Nephron progenitor cell (in vitro differentiated cells): ENCODE data around the gene MPZ.

Experiments
- DNase-seq: peaks from one replicate; pipeline ENCODE4 v3.0.0; 2021
- H3K27ac Mint-ChIP-seq: 2 replicates; pipeline ENCODE4 v1.8.0; 2021; ENCODE audit warnings: mild to moderate bottlenecking, moderate library complexity, mixed read lengths
- H3K27me3 Mint-ChIP-seq: 2 replicates; pipeline ENCODE4 v1.8.0; 2021; ENCODE audit warnings: mild to moderate bottlenecking, low read depth, mixed read lengths; ENCODE audit not compliant: poor library complexity
- H3K36me3 Mint-ChIP-seq: 2 replicates; pipeline ENCODE4 v1.8.0; 2021; ENCODE audit warnings: low read depth, mixed read lengths
- H3K4me1 Mint-ChIP-seq: 2 replicates; pipeline ENCODE4 v1.8.0; 2021; ENCODE audit warnings: mixed read lengths
- H3K4me3 Mint-ChIP-seq: 2 replicates; pipeline ENCODE4 v1.8.0; 2021; ENCODE audit warnings: mild to moderate bottlenecking, moderate library complexity, mixed read lengths
- H3K9me3 Mint-ChIP-seq: 2 replicates; pipeline ENCODE4 v1.8.0; 2021; ENCODE audit warnings: mild to moderate bottlenecking, moderate library complexity, mixed read lengths
- CTCF ChIP-seq: fragments of 200-600 bp; sonication (generic); IDR thresholded peaks from 2 replicates; pipeline ENCODE4 v1.5.0; 2021; ENCODE audit warnings: antibody characterized with exemption

MPZ gene

GRCh38 chr1:161274874-161275273 is 34.9 kb downstream of the MPZ start:
- Mint-ChIP-seq H3K4me3 (no peak overlapping the region), H3K4me1 (peaks cover 4% of the 10 kb centered on the region), H3K9me3 (no peaks in the 10 kb centered on the region), H3K27ac (no peak overlapping the region), H3K27me3 (peaks cover 54% of the 10 kb centered on the region), H3K36me3 (no peaks in the 10 kb centered on the region)
- no peak for DNase-seq
- TF ChIP-seq CTCF: no peak

GRCh38 chr1:161273402-161273801 is 36.4 kb downstream of the MPZ start:
- H3K4me3 Mint-ChIP-seq: no peak overlapping the region
- H3K36me3 Mint-ChIP-seq: no peaks in the 10 kb centered on the region
- H3K4me1 Mint-ChIP-seq: peaks cover 4% of the 10 kb centered on the region
- H3K27me3 Mint-ChIP-seq: peaks cover 47% of the 10 kb centered on the region
- H3K9me3 Mint-ChIP-seq: no peaks in the 10 kb centered on the region
- DNase-seq: no peak
- no peak for TF ChIP-seq CTCF
- H3K27ac Mint-ChIP-seq: no peak overlapping the region

- Mint-ChIP-seq H3K27ac (no peak overlapping the region), H3K4me1 (peaks cover 13% of the 10 kb centered on the region), H3K27me3 (peaks cover 38% of the 10 kb centered on the region), H3K4me3 (no peak overlapping the region), H3K36me3 (no peaks in the 10 kb centered on the region), H3K9me3 (no peaks in the 10 kb centered on the region)
- DNase-seq: no peak
- no peak for TF ChIP-seq CTCF
Observed at GRCh38 chr1:161267321-161267720, 42.4 kb downstream of the MPZ start.

GRCh38 chr1:161266836-161267235 is 42.9 kb downstream of the MPZ start:
- no peaks in the 10 kb centered on the region for H3K9me3 Mint-ChIP-seq
- no peak overlapping the region for H3K4me3 Mint-ChIP-seq
- no peak for DNase-seq

GRCh38 chr1:161266202-161266601 is 43.6 kb downstream of the MPZ start:
- Mint-ChIP-seq H3K4me1 (peaks cover 21% of the 10 kb centered on the region), H3K27me3 (peaks cover 40% of the 10 kb centered on the region), H3K9me3 (no peaks in the 10 kb centered on the region), H3K36me3 (no peaks in the 10 kb centered on the region), H3K4me3 (no peak overlapping the region), H3K27ac (no peak overlapping the region)
- no peak for DNase-seq
- TF ChIP-seq CTCF: no peak

More at GRCh38 chr1:161266836-161267235, 42.9 kb downstream of the MPZ start:
- Mint-ChIP-seq H3K36me3 (no peaks in the 10 kb centered on the region), H3K27me3 (peaks cover 40% of the 10 kb centered on the region), H3K4me1 (peaks cover 15% of the 10 kb centered on the region), H3K27ac (no peak overlapping the region)
- TF ChIP-seq CTCF: no peak

- Mint-ChIP-seq H3K36me3 (no peaks in the 10 kb centered on the region), H3K9me3 (no peaks in the 10 kb centered on the region), H3K4me1 (peaks cover 30% of the 10 kb centered on the region), H3K27ac (no peak overlapping the region), H3K4me3 (no peak overlapping the region), H3K27me3 (peaks cover 48% of the 10 kb centered on the region)
- TF ChIP-seq CTCF: no peak
- DNase-seq: no peak
Observed at GRCh38 chr1:161265305-161265704, 44.5 kb downstream of the MPZ start.
